H1 (cell line): ENCODE results near the gene NRXN3. TPM values are rescaled to one million over a fixed set of nuclear protein-coding genes. Genes with fewer than 3 reads are reported as not detected.

Experiments
- ATF3 ChIP-seq: IDR thresholded peaks from 2 replicates; pipeline ENCODE4 v1.6.1; 2011; ENCODE audit warnings: low read depth, mild to moderate bottlenecking, low read length; ENCODE audit not compliant: insufficient read depth
- HDAC6 ChIP-seq: IDR thresholded peaks from one replicate; pipeline ENCODE4 v1.7.1; 2012; ENCODE audit warnings: low read depth, mild to moderate bottlenecking, inconsistent platforms, low read length, moderate library complexity
- JUND ChIP-seq: IDR thresholded peaks from 2 replicates; pipeline ENCODE4 v1.6.1; 2011; ENCODE audit warnings: mild to moderate bottlenecking, improper control_type of control experiment, low read length
- SP2 ChIP-seq: IDR thresholded peaks from 2 replicates; pipeline ENCODE4 v1.6.1; 2012; ENCODE audit warnings: mild to moderate bottlenecking, low read length, inconsistent platforms
- polyA plus RNA-seq, 7 experiments: library from polyadenylated mRNA; depleted of rRNA in 3 of 7; stranded (reverse) in 5 of 7; unstranded in 2 of 7; fragments of >200 nt in 5 of 7; fragments of 200-250 nt in 2 of 7; gene quantifications; 1 replicate in 5 of 7; 2 replicates in 1 of 7; 4 replicates in 1 of 7; pipeline versions ENCODE4 v1.2.1 to v1.2.3, GENCODE V29; 2011 to 2013; ENCODE audit warnings: missing spikeins in 2 of 7, mixed read lengths in 2 of 7
- total RNA-seq: library from RNA; stranded (reverse); fragmentation: NEBNext Ultra II Directional; extraction: Animal tissue kit (Norgen Biotek cat#: 25700); gene quantifications from 2 replicates; pipeline ENCODE4 v1.2.1, GENCODE V29; 2021

The NRXN3 gene
- total and polyA plus RNA-seq, 2 of the 8 experiments (the other 6 are each of a cell fraction or from before 2014, with no cell fraction given): 2.6 to 4.1 TPM

DNA sequence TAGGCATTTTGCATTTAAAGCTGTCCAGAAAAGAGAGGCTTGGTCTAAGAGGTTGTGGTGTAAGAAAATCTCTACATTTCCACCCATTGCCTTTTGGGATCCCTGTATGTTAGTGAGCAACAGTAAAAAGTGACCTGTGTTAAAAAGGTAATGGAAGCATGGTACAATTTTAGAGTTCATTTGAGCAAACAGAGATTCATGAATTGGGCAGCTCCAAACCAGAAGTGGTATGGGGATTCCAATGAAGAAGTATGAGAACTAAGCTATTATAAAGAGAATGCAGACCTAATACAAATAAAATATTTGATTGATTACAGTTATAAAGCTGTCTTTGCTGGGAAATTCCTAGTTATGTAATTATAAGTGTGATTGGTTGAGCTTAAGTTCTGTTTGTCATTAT lies 1134.1 kb downstream of the NRXN3 start (continued):
- TF ChIP-seq SP2: no peak
- TF ChIP-seq ATF3: no peak
- TF ChIP-seq HDAC6: no peak
- TF ChIP-seq JUND: no peak
